Activated naive CD8-positive, alpha-beta T cell treated with anti-CD3 and anti-CD28 coated beads, Interleukin-2, amount 10 ng/mL, durations not matched to agents 7 days and 5 days (primary cell): Measurements from ENCODE around the gene HSPB6. TPM values are rescaled to one million over a fixed set of nuclear protein-coding genes. Genes with fewer than 3 reads are reported as not detected.

ENCODE experiments used
- ATAC-seq: fragments of 150-1000 bp; cut with Tn5 transposase; one replicate; pipeline ENCODE4 v1.10.0; 2021; ENCODE audit warnings: low read depth, moderate library complexity
- POLR2A ChIA-PET: fragments of 350-600 bp; sonication (Branson Sonifier 250); formaldehyde crosslinking; loops from one replicate; lab custom pipeline; 2021; ENCODE audit warnings: antibody characterized with exemption; lab: Charles Lee
- DNase-seq: peaks from one replicate; pipeline ENCODE4 v3.0.0; 2021
- H3K27ac Mint-ChIP-seq: one replicate; pipeline ENCODE4 v1.8.0; 2022; ENCODE audit warnings: mild to moderate bottlenecking, mixed read lengths
- H3K27me3 Mint-ChIP-seq: one replicate; pipeline ENCODE4 v1.8.0; 2022; ENCODE audit warnings: mild to moderate bottlenecking, moderate library complexity, mixed read lengths
- H3K36me3 Mint-ChIP-seq: one replicate; pipeline ENCODE4 v1.8.0; 2021; ENCODE audit warnings: mild to moderate bottlenecking, mixed read lengths
- H3K4me1 Mint-ChIP-seq: one replicate; pipeline ENCODE4 v1.8.0; 2021; ENCODE audit warnings: mixed read lengths
- H3K4me3 Mint-ChIP-seq: one replicate; pipeline ENCODE4 v1.8.0; 2022; ENCODE audit warnings: mild to moderate bottlenecking, moderate library complexity, mixed read lengths
- H3K9me3 Mint-ChIP-seq: one replicate; pipeline ENCODE4 v1.8.0; 2021; ENCODE audit warnings: mixed read lengths
- total RNA-seq, 2 experiments: library from RNA; stranded (reverse); gene quantifications; one replicate each; pipeline ENCODE4 v1.2.3, GENCODE V29; 2021

HSPB6 gene
- total RNA-seq, 2 experiments from 2014 or later, result 0.36 TPM; not detected in 1

GRCh38 chr19:35715981-35716800 is 40.6 kb downstream of the HSPB6 start:
- no peak for ATAC-seq
- peaks cover 13% of the 10 kb centered on the region for H3K36me3 Mint-ChIP-seq
- POLR2A ChIA-PET, result interaction anchor here (1.2 to 6.6 kb wide), 3 partner anchors 14 to 32 kb away, joined by 3 to 75 read pairs (median 61); partner anchors contain the start of gene LIN37
- H3K4me3 Mint-ChIP-seq, result peak overlapping the region; percentile 97
- DNase-seq, result peak; percentile 58
- H3K9me3 Mint-ChIP-seq, result no peaks in the 10 kb centered on the region
- H3K4me1 Mint-ChIP-seq, result peaks cover 54% of the 10 kb centered on the region
- no peaks in the 10 kb centered on the region for H3K27me3 Mint-ChIP-seq
- peak overlapping the region; percentile 94 for H3K27ac Mint-ChIP-seq

DNA sequence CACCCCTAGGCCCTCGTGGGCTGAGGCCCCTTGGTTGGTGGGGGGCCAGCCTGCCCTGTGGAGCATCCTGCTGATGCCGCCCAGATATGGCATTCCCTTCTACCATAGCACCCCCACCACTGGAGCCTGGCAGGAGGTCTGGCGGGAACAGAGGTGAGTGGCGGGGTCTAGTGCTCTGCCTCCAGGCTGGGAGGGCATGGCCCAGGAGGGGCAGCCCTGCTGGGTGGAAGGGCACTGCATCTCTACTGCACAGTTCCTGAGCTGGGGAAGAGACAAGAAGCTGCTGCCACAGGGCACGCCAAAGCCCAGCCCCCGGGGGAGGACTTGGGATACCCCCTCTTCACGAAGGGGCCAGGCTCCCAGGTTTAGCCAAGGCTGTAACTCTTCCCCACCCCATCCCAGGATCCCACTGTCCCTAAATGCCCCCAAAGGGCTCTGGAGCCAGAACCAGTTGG is 41.4 kb downstream of the HSPB6 start:
- POLR2A ChIA-PET, result interaction anchor here (1.0 to 6.6 kb wide), 4 partner anchors 13 to 33 kb away, joined by 3 to 75 read pairs (median 33); partner anchors contain the start of gene LIN37
- Mint-ChIP-seq H3K4me1 (peaks cover 61% of the 10 kb centered on the region), H3K9me3 (no peaks in the 10 kb centered on the region)

GRCh38 chr19:35714601-35715354 is 42.1 kb downstream of the HSPB6 start:
- Mint-ChIP-seq H3K4me3 (peak overlapping the region; percentile 97), H3K9me3 (no peaks in the 10 kb centered on the region), H3K4me1 (peaks cover 62% of the 10 kb centered on the region), H3K36me3 (peaks cover 8% of the 10 kb centered on the region), H3K27ac (peak overlapping the region; percentile 95), H3K27me3 (no peaks in the 10 kb centered on the region)
- DNase-seq, result peak; percentile 43
- ATAC-seq, result no peak
- POLR2A ChIA-PET, result interaction anchor here (1.0 to 6.6 kb wide), 5 partner anchors 13 to 72 kb away, joined by 5 to 75 read pairs (median 14); partner anchors contain the start of genes ETV2 and HSPB6

More for the DNA sequence above, 41.4 kb downstream of the HSPB6 start:
- DNase-seq (no peak), ATAC-seq (no peak)
- peak overlapping the region; percentile 97 for H3K4me3 Mint-ChIP-seq
- H3K36me3 Mint-ChIP-seq, result peaks cover 11% of the 10 kb centered on the region
- H3K27ac Mint-ChIP-seq, result peak overlapping the region; percentile 94
- no peaks in the 10 kb centered on the region for H3K27me3 Mint-ChIP-seq

DNA sequence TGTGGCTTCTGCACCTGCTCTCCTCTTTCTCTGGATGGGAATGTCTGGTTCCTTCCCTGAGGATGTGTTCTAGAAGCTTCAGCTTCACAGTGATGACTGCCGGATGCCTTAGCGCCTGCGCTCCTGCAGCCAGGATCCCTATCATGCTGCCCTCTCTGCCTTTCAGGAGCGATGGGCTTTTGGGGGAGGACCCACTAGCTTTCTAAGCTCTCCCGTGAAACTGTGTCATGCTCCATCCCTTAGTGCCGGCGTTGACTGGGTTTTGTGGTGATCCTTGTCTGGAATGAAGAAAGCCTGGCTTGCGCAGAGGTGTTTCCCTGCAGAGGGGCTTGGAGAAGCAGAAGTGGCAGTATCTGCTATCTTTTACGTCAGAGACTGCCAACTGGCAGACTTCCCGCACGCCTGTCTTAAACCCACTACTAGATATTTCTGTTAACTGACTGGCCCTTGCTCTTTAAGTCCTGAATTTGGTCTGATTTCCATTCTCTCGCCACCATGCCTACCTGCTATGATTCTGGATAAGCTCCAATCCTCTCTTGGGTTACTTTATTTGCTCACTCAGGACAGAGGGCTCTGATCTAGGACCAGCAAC is 42.8 kb downstream of the HSPB6 start:
- no peaks in the 10 kb centered on the region for H3K9me3 Mint-ChIP-seq
- H3K27ac Mint-ChIP-seq, result peak overlapping the region; percentile 95
- H3K4me1 Mint-ChIP-seq, result peaks cover 56% of the 10 kb centered on the region
- peak overlapping the region; percentile 97 for H3K4me3 Mint-ChIP-seq
- DNase-seq, result no peak
- H3K36me3 Mint-ChIP-seq, result peaks cover 9% of the 10 kb centered on the region
- POLR2A ChIA-PET, result interaction anchor here (1.0 to 6.6 kb wide), 7 partner anchors 12 to 187 kb away, joined by 3 to 75 read pairs (median 9); partner anchors contain the start of genes ETV2 and HSPB6
- H3K27me3 Mint-ChIP-seq, result no peaks in the 10 kb centered on the region
- ATAC-seq, result no peak

DNA sequence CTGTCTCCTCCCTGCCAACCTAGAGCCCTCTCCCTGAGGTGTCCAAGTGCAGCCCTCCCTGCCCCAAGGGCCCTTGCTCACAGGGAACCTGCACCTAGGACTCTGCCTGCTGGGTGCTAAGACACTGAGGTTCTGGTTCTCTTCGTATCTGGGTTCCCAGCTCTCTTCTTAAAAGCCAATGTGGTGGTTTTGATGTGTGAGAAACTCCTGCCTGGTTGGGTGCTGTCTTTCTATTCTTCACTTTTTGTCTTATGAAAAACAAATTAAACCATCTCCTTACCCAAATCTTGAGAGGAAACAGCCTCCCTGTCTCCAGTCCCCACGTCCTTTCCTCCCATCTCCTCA is 43.4 kb downstream of the HSPB6 start:
- no peaks in the 10 kb centered on the region for H3K27me3 Mint-ChIP-seq

GRCh38 chr19:35712567-35713505 is 44.0 kb downstream of the HSPB6 start:
- Mint-ChIP-seq H3K27ac (peak overlapping the region; percentile 95), H3K9me3 (no peaks in the 10 kb centered on the region), H3K4me1 (peaks cover 52% of the 10 kb centered on the region), H3K27me3 (no peaks in the 10 kb centered on the region), H3K4me3 (peak overlapping the region; percentile 97), H3K36me3 (peaks cover 11% of the 10 kb centered on the region)
- POLR2A ChIA-PET, result interaction anchor here (1.2 to 6.6 kb wide), 11 partner anchors 11 to 188 kb away, joined by 3 to 75 read pairs (median 8); partner anchors contain the start of genes COX6B1, ETV2, HSPB6 and IGFLR1
- DNase-seq (peak; percentile 79), ATAC-seq (peak; percentile 20)

More for the DNA sequence above, 43.4 kb downstream of the HSPB6 start:
- Mint-ChIP-seq H3K9me3 (no peaks in the 10 kb centered on the region), H3K4me1 (peaks cover 52% of the 10 kb centered on the region), H3K4me3 (peak overlapping the region; percentile 97), H3K27ac (peak overlapping the region; percentile 95), H3K36me3 (peaks cover 11% of the 10 kb centered on the region)
- POLR2A ChIA-PET, result interaction anchor here (1.2 to 6.6 kb wide), 8 partner anchors 11 to 188 kb away, joined by 3 to 75 read pairs (median 7); partner anchors contain the start of genes ETV2, HSPB6, LIN37 and PSENEN
- no peak for DNase-seq
- no peak for ATAC-seq

DNA sequence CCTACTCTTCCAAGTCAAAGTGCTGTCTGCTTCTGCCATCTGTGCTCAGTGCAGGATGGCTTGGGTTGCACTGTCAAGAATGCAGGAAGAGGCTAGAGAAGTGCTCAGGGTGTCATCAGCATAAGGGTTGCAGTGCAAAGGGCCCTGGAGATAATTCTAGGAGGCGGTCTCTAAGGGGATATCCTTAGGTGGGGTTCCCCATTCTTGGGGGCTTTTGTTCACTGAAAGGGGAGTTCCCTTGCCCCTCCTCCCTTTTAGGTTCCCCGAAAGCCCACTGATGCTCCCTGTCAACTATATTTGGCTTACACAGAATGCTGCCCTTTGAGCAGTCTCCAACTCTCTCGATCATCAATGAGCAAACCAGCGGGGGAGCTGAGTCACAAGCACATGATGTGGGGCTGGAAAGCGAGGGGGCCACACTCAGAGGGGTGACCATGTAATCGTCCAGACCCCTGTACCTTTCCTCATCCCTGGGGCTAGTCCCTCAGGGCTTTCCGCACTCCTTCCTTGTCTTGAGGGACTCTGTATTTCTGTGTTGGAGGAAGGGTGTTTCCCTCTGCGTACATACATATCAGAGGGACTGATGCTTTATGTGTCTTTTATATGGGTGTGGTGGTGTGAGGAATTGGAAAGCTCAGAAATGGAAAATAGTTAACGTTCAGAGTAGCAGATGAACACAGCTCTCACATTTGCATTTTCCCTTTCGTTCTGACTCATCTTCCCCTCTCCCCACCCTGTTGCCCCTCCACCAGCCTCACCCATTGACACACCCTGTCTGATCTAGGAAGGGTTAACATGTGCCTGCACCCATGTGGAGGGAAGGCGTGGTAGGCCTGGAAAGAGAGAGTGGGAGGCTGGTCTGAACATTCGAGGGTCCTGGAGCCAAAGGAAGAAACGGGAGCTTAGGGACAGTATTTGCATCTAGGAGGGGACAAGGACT is 45.8 kb downstream of the HSPB6 start:
- H3K4me1 Mint-ChIP-seq, result peaks cover 47% of the 10 kb centered on the region
- H3K4me3 Mint-ChIP-seq, result peak overlapping the region; percentile 74
- peak overlapping the region; percentile 97 for H3K27ac Mint-ChIP-seq
- peak; percentile 61 for DNase-seq
- no peaks in the 10 kb centered on the region for H3K9me3 Mint-ChIP-seq
- H3K36me3 Mint-ChIP-seq, result peaks cover 9% of the 10 kb centered on the region
- POLR2A ChIA-PET, result interaction anchor here (0.9 to 6.6 kb wide), 10 partner anchors 9 to 190 kb away, joined by 3 to 75 read pairs (median 8); partner anchors contain the start of genes COX6B1, ETV2, HSPB6 and IGFLR1
- peak; percentile 32 for ATAC-seq
- no peaks in the 10 kb centered on the region for H3K27me3 Mint-ChIP-seq

GRCh38 chr19:35708391-35708790 is 48.4 kb downstream of the HSPB6 start:
- H3K4me1 Mint-ChIP-seq, result peaks cover 26% of the 10 kb centered on the region
- H3K27ac Mint-ChIP-seq, result no peak overlapping the region
- DNase-seq (no peak), ATAC-seq (no peak)
- H3K36me3 Mint-ChIP-seq, result peaks cover 4% of the 10 kb centered on the region
- H3K9me3 Mint-ChIP-seq, result no peaks in the 10 kb centered on the region
- no peak overlapping the region for H3K4me3 Mint-ChIP-seq
- POLR2A ChIA-PET, result interaction anchor here (0.9 to 1.2 kb wide), 2 partner anchors 11 to 64 kb away, joined by 3 to 4 read pairs; no protein-coding TSS in a partner anchor
- no peaks in the 10 kb centered on the region for H3K27me3 Mint-ChIP-seq
